GM06990 (cell line): ENCODE data around the gene CLCNKB.

Experiments
- DNase-seq: peaks from one replicate; pipeline ENCODE4 v3.0.0-alpha.2; 2011; ENCODE audit not compliant: insufficient read length; ENCODE audit errors: extremely low read depth
- H3K27me3 ChIP-seq: replicated peaks from 2 replicates; pipeline ENCODE4 v1.6.0; 2011; ENCODE audit warnings: low read length; ENCODE audit not compliant: control insufficient read depth, insufficient read depth
- H3K36me3 ChIP-seq: 2 replicates; pipeline ENCODE4 v1.5.1; 2011; ENCODE audit warnings: low read length; ENCODE audit not compliant: control insufficient read depth, insufficient read depth
- H3K4me3 ChIP-seq: replicated peaks from 2 replicates; pipeline ENCODE4 v1.5.1; 2011; ENCODE audit warnings: low read depth, mild to moderate bottlenecking, control low read depth, low read length
- TF ChIP-seq, protein P1 (sequence below): IDR thresholded peaks from 2 replicates; pipeline ENCODE4 v1.5.1; 2011; ENCODE audit warnings: low read length, control low read depth, mild to moderate bottlenecking, inconsistent platforms; ENCODE audit not compliant: insufficient read depth, poor library complexity, severe bottlenecking

The CLCNKB gene

DNA sequence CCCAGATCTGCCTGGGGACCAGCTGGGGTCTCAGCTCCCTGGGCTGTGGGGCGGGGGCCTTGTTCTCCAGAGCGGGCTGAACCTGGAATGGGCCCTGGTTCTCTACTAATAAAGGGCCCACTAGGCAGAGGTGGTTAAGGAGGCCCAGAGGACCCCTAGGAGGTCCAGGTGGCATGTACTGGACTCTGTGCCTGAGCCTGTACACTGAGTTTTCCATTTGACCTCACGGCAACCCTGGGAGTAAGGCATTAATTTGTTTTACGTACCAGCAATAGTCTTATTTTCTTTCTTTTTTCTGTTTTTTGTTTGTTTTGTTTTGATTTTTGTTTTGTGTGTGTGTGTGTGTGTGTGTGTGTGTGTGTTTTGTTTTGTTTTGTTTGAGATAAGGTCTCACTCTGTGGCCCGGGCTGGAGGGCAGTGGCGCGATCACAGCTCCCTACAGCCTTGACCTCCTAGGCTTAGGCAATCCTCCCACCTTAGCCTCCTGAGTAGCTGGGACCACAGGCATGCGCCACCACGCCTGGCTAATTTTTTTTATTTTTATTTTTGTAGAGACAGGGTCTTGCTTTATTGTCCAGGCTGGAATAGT is 49.4 kb downstream of the CLCNKB start:
- Histone ChIP-seq H3K4me3 (no peak overlapping the region), H3K36me3 (no peaks in the 10 kb centered on the region), H3K27me3 (peaks cover 5% of the 10 kb centered on the region)
- no peak for DNase-seq
- TF ChIP-seq, protein P1, sequence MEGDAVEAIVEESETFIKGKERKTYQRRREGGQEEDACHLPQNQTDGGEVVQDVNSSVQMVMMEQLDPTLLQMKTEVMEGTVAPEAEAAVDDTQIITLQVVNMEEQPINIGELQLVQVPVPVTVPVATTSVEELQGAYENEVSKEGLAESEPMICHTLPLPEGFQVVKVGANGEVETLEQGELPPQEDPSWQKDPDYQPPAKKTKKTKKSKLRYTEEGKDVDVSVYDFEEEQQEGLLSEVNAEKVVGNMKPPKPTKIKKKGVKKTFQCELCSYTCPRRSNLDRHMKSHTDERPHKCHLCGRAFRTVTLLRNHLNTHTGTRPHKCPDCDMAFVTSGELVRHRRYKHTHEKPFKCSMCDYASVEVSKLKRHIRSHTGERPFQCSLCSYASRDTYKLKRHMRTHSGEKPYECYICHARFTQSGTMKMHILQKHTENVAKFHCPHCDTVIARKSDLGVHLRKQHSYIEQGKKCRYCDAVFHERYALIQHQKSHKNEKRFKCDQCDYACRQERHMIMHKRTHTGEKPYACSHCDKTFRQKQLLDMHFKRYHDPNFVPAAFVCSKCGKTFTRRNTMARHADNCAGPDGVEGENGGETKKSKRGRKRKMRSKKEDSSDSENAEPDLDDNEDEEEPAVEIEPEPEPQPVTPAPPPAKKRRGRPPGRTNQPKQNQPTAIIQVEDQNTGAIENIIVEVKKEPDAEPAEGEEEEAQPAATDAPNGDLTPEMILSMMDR, result no peak

DNA sequence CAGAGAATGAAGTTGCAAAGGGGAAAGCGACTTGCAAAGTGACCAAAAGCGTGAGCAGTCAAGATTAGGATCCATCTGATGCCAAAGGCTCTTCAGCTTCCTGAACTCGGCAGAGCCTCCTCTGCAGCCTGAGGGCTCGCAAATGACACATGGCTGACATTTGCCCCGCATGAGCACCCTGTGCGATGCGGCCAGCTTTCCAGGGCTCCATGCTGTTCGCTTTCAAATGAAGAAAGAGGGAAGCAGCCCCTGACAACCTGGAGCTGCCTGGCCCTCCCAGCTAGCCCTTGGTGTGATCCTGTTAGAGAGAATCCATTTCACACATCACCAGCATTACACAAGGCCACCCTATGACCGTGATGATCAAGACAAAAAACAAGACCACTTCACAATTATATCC is 50.0 kb downstream of the CLCNKB start:
- TF ChIP-seq, protein P1, result no peak
- H3K36me3 ChIP-seq, result no peaks in the 10 kb centered on the region
- H3K27me3 ChIP-seq, result peaks cover 5% of the 10 kb centered on the region
- H3K4me3 ChIP-seq, result no peak overlapping the region
- DNase-seq, result no peak

DNA sequence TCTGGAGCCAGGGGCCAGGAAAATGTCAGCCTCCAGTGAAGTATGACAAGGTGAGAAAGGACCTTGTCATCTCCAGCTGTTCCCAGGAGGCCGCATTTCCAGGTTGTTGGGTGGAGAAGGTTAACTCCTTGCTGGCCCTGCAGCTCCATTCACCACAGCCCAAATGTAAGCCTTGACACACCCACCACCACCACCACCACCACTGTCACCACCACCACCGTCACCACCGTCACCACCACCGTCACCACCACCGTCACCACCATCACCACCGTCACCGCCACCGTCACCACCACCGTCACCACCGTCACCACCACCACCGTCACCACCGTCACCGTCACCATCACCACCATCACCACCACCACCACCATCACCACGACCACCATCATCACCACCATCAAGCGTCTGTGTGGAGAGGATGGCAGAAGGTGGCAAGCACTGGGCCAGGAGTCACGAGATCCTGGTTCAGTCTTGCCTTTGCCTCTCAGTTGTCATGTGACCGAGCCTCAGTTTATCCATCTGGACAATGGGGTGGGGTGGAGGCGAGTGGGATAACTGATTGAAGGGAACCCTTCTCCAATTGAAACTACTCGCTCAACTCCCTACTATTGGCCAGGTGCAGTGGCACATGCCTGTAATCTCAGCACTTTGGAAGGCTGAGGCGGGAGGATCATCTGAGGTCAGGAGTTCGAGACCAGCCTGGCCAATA is 51.0 kb downstream of the CLCNKB start:
- DNase-seq, result no peak
- TF ChIP-seq, protein P1, result no peak
- Histone ChIP-seq H3K36me3 (no peaks in the 10 kb centered on the region), H3K27me3 (peaks cover 5% of the 10 kb centered on the region), H3K4me3 (no peak overlapping the region)

DNA sequence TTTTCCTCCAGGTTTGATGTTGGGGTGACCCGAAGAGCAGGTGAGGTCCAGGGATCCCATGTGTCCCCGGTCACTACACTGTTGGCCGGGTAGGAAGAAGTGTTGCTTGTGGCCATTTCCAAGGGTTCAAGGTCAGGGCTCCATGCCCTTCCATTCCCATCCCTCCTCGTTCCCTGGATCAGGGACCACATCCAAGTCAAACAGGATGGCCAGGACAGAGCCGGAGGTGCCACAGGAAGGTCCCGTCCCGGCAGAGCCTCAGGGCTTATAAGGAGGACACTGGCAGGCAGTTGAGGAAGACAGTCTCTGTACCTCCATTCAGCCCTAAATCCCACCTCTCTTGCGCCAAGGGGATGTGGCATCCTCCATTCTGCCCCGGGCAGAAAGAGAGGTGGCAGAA is 51.9 kb downstream of the CLCNKB start:
- TF ChIP-seq, protein P1, result no peak
- no peaks in the 10 kb centered on the region for H3K36me3 ChIP-seq

DNA sequence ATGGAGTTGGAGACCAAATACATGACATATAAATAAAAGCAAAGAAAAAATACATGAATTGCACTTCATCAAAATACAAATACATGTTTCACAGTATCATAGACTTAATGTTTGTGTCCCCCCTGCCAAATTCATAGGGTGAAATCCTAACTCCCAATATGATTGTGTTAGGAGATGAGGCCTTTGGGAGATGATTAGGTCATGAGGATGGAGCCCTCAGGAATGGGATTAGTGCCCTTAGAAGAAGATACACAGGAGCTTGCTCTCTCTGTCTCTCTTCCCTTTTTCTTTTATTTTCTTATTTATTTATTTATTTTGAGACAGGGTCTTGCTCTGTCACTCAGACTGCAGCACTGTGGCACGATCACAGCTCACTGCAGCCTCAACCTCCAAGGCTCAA is 55.8 kb downstream of the CLCNKB start:
- DNase-seq, result no peak
- Histone ChIP-seq H3K36me3 (no peaks in the 10 kb centered on the region), H3K4me3 (no peak overlapping the region), H3K27me3 (peaks cover 2% of the 10 kb centered on the region)
- TF ChIP-seq, protein P1, result no peak

More for the DNA sequence above, 51.9 kb downstream of the CLCNKB start:
- H3K27me3 ChIP-seq, result peaks cover 5% of the 10 kb centered on the region
- no peak overlapping the region for H3K4me3 ChIP-seq
- DNase-seq, result no peak
